ENCODE results near the gene PPP1R1B. TPM values are rescaled to one million over a fixed set of nuclear protein-coding genes. Genes with fewer than 3 reads are reported as not detected.

PPP1R1B gene
- total and polyA plus RNA-seq, 7 donors = 0.10 to 1.6 (median 0.29) TPM; not detected in 1

DNA sequence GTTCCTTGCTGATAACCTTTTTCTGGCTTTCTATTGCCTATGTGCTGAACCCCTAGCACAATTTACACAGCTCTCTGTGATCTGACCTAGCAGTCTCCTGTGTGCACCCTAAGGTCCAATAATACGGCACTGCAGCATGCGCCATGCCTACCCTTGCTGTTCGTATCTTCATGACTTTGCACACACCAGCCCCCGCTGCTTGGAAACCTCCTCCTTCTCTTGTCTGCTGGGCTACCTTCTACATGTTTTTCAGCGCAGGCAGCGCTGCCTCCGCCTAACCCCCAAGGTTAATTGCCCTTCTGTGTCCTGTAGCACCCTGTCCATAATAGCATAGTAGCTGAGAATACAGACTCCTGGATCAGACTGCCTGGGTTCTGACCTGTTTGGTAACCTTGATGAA, 11.6 kb downstream of the PPP1R1B start:
- ATAC-seq = no peak
- intact Hi-C loops (cut with DNase I) = loop anchor here (2.0 to 5.0 kb wide), 2 partner anchors 20 to 34 kb away; no protein-coding TSS in a partner anchor
- no peak for DNase-seq
- Histone ChIP-seq H3K4me1 (peaks cover 52% of the 10 kb centered on the region), H3K4me3 (peak overlapping the region; percentile 96), H3K27ac (peak overlapping the region; percentile 97), H3K9me3 (no peaks in the 10 kb centered on the region), H3K36me3 (ENCODE audit: insufficient read depth in 1 of 2, low read depth in 1 of 2) (no peaks in the 10 kb centered on the region), H3K27me3 (ENCODE audit: insufficient read depth in 3 of 3, low read length in 2 of 3) (no peaks in the 10 kb centered on the region)
- no peak for TF ChIP-seq CTCF (IDR thresholded peaks at IDR 0.05)
- 88 to 95% (median 89%) methylated on average over 7 of the region's 7 CpGs for WGBS, 3 donors

DNA sequence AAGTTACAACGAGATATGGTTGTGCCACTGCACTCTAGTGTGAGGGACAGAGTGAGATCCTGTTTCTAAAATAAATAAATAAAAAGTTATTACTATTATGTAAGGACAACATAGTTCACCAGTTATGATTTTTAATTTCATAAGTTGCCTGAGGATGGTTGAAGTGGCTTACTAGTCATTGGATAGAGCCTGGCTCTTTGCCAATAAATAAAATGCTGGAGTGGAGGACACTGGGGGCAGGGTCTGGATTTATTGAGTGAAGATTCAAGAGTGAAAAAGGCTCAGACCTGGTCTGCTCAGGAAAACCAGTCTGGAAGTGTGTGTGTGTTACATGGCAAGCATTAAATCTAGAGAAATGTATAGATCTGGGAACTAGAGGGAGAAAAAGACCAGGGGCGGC, 12.3 kb downstream of the PPP1R1B start:
- H3K4me1 ChIP-seq = peaks cover 54% of the 10 kb centered on the region
- H3K27me3 ChIP-seq (ENCODE audit: insufficient read depth in 3 of 3, low read length in 2 of 3) = no peaks in the 10 kb centered on the region
- whole genome bisulfite sequencing, 3 donors = 81 to 92% (median 88%) methylated on average over 2 of the region's 2 CpGs
- ATAC-seq (no peak), DNase-seq (no peak)
- no peaks in the 10 kb centered on the region for H3K9me3 ChIP-seq
- TF ChIP-seq CTCF (IDR thresholded peaks at IDR 0.05) = no peak
- no peak overlapping the region for H3K27ac ChIP-seq
- no peaks in the 10 kb centered on the region for H3K36me3 ChIP-seq (ENCODE audit: insufficient read depth in 1 of 2, low read depth in 1 of 2)
- no peak overlapping the region for H3K4me3 ChIP-seq
- intact Hi-C loops (cut with DNase I) = loop anchor here (2.0 to 5.0 kb wide), 2 partner anchors 20 to 33 kb away; no protein-coding TSS in a partner anchor

GRCh38 chr17:39639566-39640458, 13.1 kb downstream of the PPP1R1B start:
- H3K27me3 ChIP-seq (ENCODE audit: insufficient read depth in 3 of 3, low read length in 2 of 3) = no peaks in the 10 kb centered on the region
- ATAC-seq = no peak
- H3K4me1 ChIP-seq = peaks cover 54% of the 10 kb centered on the region
- intact Hi-C loops (cut with DNase I) = loop anchor here (2.0 to 5.0 kb wide), 2 partner anchors 19 to 32 kb away; no protein-coding TSS in a partner anchor
- H3K9me3 ChIP-seq = no peaks in the 10 kb centered on the region
- no peak overlapping the region for H3K27ac ChIP-seq
- no peaks in the 10 kb centered on the region for H3K36me3 ChIP-seq (ENCODE audit: insufficient read depth in 1 of 2, low read depth in 1 of 2)
- DNase-seq = no peak
- TF ChIP-seq CTCF (IDR thresholded peaks at IDR 0.05) = no peak
- H3K4me3 ChIP-seq = no peak overlapping the region
- 84 to 86% (median 85%) methylated on average over 11 of the region's 11 CpGs for whole genome bisulfite sequencing, 3 donors

DNA sequence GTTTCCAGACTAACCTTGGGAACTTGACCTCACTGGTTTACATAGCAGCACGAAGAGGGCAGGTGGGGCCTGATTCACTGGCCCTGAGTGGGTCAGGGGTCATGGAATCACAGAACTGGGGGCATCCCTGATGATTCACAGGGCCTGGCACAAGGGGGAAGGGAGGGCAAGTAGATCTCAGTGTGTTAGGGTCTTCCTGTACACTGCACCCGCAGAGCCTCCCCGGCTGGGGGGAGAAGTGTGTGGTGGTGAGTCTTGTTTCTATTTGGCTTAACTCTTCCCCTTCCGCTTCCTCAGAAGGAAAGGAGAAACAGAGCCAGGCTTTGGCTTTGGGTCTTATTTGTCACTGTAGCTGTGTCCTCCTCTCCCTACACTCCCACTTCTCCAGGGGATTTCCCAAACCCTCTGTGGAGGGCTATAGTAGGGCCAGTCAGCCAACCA, 13.9 kb downstream of the PPP1R1B start:
- H3K27ac ChIP-seq = no peak overlapping the region
- WGBS, 3 donors = 40 to 61% (median 54%) methylated on average over 4 of the region's 4 CpGs

More for the DNA sequence above, 13.9 kb downstream of the PPP1R1B start:
- Histone ChIP-seq H3K4me3 (no peak overlapping the region), H3K9me3 (no peaks in the 10 kb centered on the region), H3K4me1 (peaks cover 54% of the 10 kb centered on the region), H3K27me3 (ENCODE audit: insufficient read depth in 3 of 3, low read length in 2 of 3) (no peaks in the 10 kb centered on the region), H3K36me3 (ENCODE audit: insufficient read depth in 1 of 2, low read depth in 1 of 2) (no peaks in the 10 kb centered on the region)
- TF ChIP-seq CTCF (IDR thresholded peaks at IDR 0.05) = no peak
- DNase-seq (no peak), ATAC-seq (no peak)
- intact Hi-C loops (cut with DNase I) = no loop called here
